22Rv1 (cell line): ENCODE data around the gene SLC8A1.

ENCODE experiments used
- ZFX ChIP-seq: fragments of 450-650 bp; IDR thresholded peaks from 2 replicates; pipeline ENCODE4 v1.6.1; 2017; ENCODE audit warnings: antibody characterized with exemption, borderline replicate concordance
- TF ChIP-seq, protein P1 (sequence below): fragments of 450-650 bp; IDR thresholded peaks from 2 replicates; pipeline ENCODE4 v1.5.1; 2017; ENCODE audit warnings: mild to moderate bottlenecking

DNA sequence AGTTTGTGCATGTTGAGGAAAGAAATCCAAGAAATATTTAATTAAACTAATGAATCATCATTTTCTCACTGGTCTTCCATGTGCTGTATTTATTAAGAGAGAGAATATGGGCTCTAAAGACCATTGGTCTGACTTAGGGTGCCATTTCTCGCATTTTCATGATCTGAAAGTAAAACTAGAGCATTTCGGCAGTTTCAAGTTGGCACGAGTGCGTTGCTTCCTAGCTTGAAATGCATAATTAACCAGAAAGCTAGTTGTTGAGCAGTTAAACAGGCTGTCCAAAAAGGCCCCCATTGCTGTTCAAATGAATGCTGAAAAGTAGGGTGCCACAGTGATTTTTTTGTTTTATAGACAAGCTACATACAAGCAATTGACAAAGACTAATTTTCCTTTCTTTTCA, 47.4 kb downstream of the SLC8A1 start:
- TF ChIP-seq, protein P1, sequence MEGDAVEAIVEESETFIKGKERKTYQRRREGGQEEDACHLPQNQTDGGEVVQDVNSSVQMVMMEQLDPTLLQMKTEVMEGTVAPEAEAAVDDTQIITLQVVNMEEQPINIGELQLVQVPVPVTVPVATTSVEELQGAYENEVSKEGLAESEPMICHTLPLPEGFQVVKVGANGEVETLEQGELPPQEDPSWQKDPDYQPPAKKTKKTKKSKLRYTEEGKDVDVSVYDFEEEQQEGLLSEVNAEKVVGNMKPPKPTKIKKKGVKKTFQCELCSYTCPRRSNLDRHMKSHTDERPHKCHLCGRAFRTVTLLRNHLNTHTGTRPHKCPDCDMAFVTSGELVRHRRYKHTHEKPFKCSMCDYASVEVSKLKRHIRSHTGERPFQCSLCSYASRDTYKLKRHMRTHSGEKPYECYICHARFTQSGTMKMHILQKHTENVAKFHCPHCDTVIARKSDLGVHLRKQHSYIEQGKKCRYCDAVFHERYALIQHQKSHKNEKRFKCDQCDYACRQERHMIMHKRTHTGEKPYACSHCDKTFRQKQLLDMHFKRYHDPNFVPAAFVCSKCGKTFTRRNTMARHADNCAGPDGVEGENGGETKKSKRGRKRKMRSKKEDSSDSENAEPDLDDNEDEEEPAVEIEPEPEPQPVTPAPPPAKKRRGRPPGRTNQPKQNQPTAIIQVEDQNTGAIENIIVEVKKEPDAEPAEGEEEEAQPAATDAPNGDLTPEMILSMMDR, result no peak
- no peak for TF ChIP-seq ZFX
